ENCODE results near the gene CTSC.
"Not testable (repeated sequence)": the region's sequence is repeated elsewhere in the genome, so short reads cannot be mapped to it uniquely, and the experiment has no call there.

Gene CTSC

GRCh38 chr11:88327061-88327460, 10.5 kb downstream of the CTSC start:
- DNase-seq (ENCODE audit: low spot score): no peak
- no peaks in the 10 kb centered on the region for H3K27me3 ChIP-seq (ENCODE audit: control insufficient read depth in 3 of 3, insufficient read depth in 3 of 3, low read depth in 1 of 3, low read length in 3 of 3)
- H2AK5ac ChIP-seq (ENCODE audit: low read depth, low read length): no peak overlapping the region
- no peak overlapping the region for H3K4me3 ChIP-seq (ENCODE audit: low read length in 2 of 2)
- H4K8ac ChIP-seq (ENCODE audit: low read depth, low read length): no peak overlapping the region
- H3K4me1 ChIP-seq (ENCODE audit: control insufficient read depth in 2 of 2, insufficient read depth in 1 of 2, low read depth in 1 of 2, low read length in 2 of 2): no peaks in the 10 kb centered on the region
- H3K23ac ChIP-seq (ENCODE audit: low read depth, low read length, poor library complexity): no peak overlapping the region
- no peak overlapping the region for H2BK15ac ChIP-seq (ENCODE audit: low read length)
- peaks cover 1% of the 10 kb centered on the region for H3K79me1 ChIP-seq (ENCODE audit: low read depth, low read length)
- no peak overlapping the region for H3K4ac ChIP-seq (ENCODE audit: low read length)
- H3K9ac ChIP-seq (ENCODE audit: low read depth, low read length, poor library complexity): no peak overlapping the region
- H2BK120ac ChIP-seq (ENCODE audit: low read depth, low read length): no peak overlapping the region
- no peak overlapping the region for H2BK12ac ChIP-seq (ENCODE audit: low read length)
- no peak overlapping the region for H3K4me2 ChIP-seq (ENCODE audit: insufficient read depth, low read length, poor library complexity, severe bottlenecking)
- H2BK5ac ChIP-seq (ENCODE audit: low read length): no peak overlapping the region
- peaks cover 8 to 17% of the 10 kb centered on the region in 2 donors for H3K36me3 ChIP-seq (replicated peaks in 1 of 2; ENCODE audit: control insufficient read depth in 2 of 2, insufficient read depth in 2 of 2, low read length in 2 of 2)
- H3K18ac ChIP-seq (ENCODE audit: low read length): no peak overlapping the region
- H4K91ac ChIP-seq (ENCODE audit: low read depth, low read length, poor library complexity): no peak overlapping the region
- no peak overlapping the region for H3K27ac ChIP-seq (replicated peaks; ENCODE audit: low read length)
- H3K14ac ChIP-seq (ENCODE audit: low read length): no peak overlapping the region
- no peak overlapping the region for H2AFZ ChIP-seq (ENCODE audit: low read length)
- WGBS, 2 donors (ENCODE audit: extremely low coverage in 2 of 2, insufficient read length in 2 of 2, insufficient replicate concordance in 1 of 2): no CpG with 5 or more reads among the region's 2 CpGs
- H3K9me3 ChIP-seq (replicated peaks in 1 of 2; ENCODE audit: control insufficient read depth in 2 of 2, insufficient read depth in 1 of 2, low read depth in 1 of 2, low read length in 2 of 2): no peaks in the 10 kb centered on the region

- Histone ChIP-seq H3K23ac (ENCODE audit: low read depth, low read length, poor library complexity) (no peak overlapping the region), H4K91ac (ENCODE audit: low read depth, low read length, poor library complexity) (no peak overlapping the region), H3K4me2 (ENCODE audit: insufficient read depth, low read length, poor library complexity, severe bottlenecking) (no peak overlapping the region), H3K4me1 (ENCODE audit: control insufficient read depth in 2 of 2, insufficient read depth in 1 of 2, low read depth in 1 of 2, low read length in 2 of 2) (no peaks in the 10 kb centered on the region), H4K8ac (ENCODE audit: low read depth, low read length) (no peak overlapping the region), H3K36me3 (replicated peaks in 1 of 2; ENCODE audit: control insufficient read depth in 2 of 2, insufficient read depth in 2 of 2, low read length in 2 of 2) (peaks cover 8 to 9% of the 10 kb centered on the region in 2 donors), H3K9ac (ENCODE audit: low read depth, low read length, poor library complexity) (no peak overlapping the region), H2AK5ac (ENCODE audit: low read depth, low read length) (no peak overlapping the region), H3K9me3 (replicated peaks in 1 of 2; ENCODE audit: control insufficient read depth in 2 of 2, insufficient read depth in 1 of 2, low read depth in 1 of 2, low read length in 2 of 2) (no peaks in the 10 kb centered on the region), H3K27me3 (ENCODE audit: control insufficient read depth in 3 of 3, insufficient read depth in 3 of 3, low read depth in 1 of 3, low read length in 3 of 3) (no peaks in the 10 kb centered on the region), H3K18ac (ENCODE audit: low read length) (no peak overlapping the region), H2BK5ac (ENCODE audit: low read length) (no peak overlapping the region), H2BK12ac (ENCODE audit: low read length) (no peak overlapping the region), H2AFZ (ENCODE audit: low read length) (no peak overlapping the region), H3K79me1 (ENCODE audit: low read depth, low read length) (peaks cover 1% of the 10 kb centered on the region), H2BK120ac (ENCODE audit: low read depth, low read length) (no peak overlapping the region), H2BK15ac (ENCODE audit: low read length) (no peak overlapping the region), H3K14ac (ENCODE audit: low read length) (no peak overlapping the region), H3K4me3 (ENCODE audit: low read length in 2 of 2) (no peak overlapping the region), H3K4ac (ENCODE audit: low read length) (no peak overlapping the region), H3K27ac (replicated peaks; ENCODE audit: low read length) (no peak overlapping the region)
- WGBS, 2 donors (ENCODE audit: extremely low coverage in 2 of 2, insufficient read length in 2 of 2, insufficient replicate concordance in 1 of 2): no CpG with 5 or more reads among the region's 3 CpGs
- no peak for DNase-seq (ENCODE audit: low spot score)
Measured at GRCh38 chr11:88326099-88326498, 11.4 kb downstream of the CTSC start.

GRCh38 chr11:88324562-88325345, 12.8 kb downstream of the CTSC start:
- Histone ChIP-seq H3K27ac (replicated peaks; ENCODE audit: low read length) (no peak overlapping the region), H3K9ac (ENCODE audit: low read depth, low read length, poor library complexity) (no peak overlapping the region), H3K18ac (ENCODE audit: low read length) (no peak overlapping the region), H3K27me3 (ENCODE audit: control insufficient read depth in 3 of 3, insufficient read depth in 3 of 3, low read depth in 1 of 3, low read length in 3 of 3) (no peaks in the 10 kb centered on the region), H3K9me3 (replicated peaks in 1 of 2; ENCODE audit: control insufficient read depth in 2 of 2, insufficient read depth in 1 of 2, low read depth in 1 of 2, low read length in 2 of 2) (no peaks in the 10 kb centered on the region), H4K8ac (ENCODE audit: low read depth, low read length) (no peak overlapping the region), H2BK12ac (ENCODE audit: low read length) (no peak overlapping the region), H3K4me1 (ENCODE audit: control insufficient read depth in 2 of 2, insufficient read depth in 1 of 2, low read depth in 1 of 2, low read length in 2 of 2) (no peaks in the 10 kb centered on the region), H2BK5ac (ENCODE audit: low read length) (no peak overlapping the region), H3K4me3 (ENCODE audit: low read length in 2 of 2) (no peak overlapping the region), H3K36me3 (replicated peaks in 1 of 2; ENCODE audit: control insufficient read depth in 2 of 2, insufficient read depth in 2 of 2, low read length in 2 of 2) (peaks cover 5% of the 10 kb centered on the region in 2 donors), H2BK15ac (ENCODE audit: low read length) (no peak overlapping the region), H3K14ac (ENCODE audit: low read length) (no peak overlapping the region), H3K4ac (ENCODE audit: low read length) (no peak overlapping the region), H2BK120ac (ENCODE audit: low read depth, low read length) (no peak overlapping the region), H2AK5ac (ENCODE audit: low read depth, low read length) (no peak overlapping the region), H3K79me1 (ENCODE audit: low read depth, low read length) (peaks cover 1% of the 10 kb centered on the region), H4K91ac (ENCODE audit: low read depth, low read length, poor library complexity) (no peak overlapping the region), H3K23ac (ENCODE audit: low read depth, low read length, poor library complexity) (no peak overlapping the region), H3K4me2 (ENCODE audit: insufficient read depth, low read length, poor library complexity, severe bottlenecking) (no peak overlapping the region), H2AFZ (ENCODE audit: low read length) (no peak overlapping the region)
- DNase-seq (ENCODE audit: low spot score): no peak
- WGBS, 2 donors (ENCODE audit: extremely low coverage in 2 of 2, insufficient read length in 2 of 2, insufficient replicate concordance in 1 of 2): no CpG with 5 or more reads among the region's 4 CpGs

GRCh38 chr11:88322881-88323280, 14.7 kb downstream of the CTSC start:
- not testable (repeated sequence) for DNase-seq (ENCODE audit: low spot score)
- no CpG with 5 or more reads among the region's 8 CpGs for WGBS, 2 donors (ENCODE audit: extremely low coverage in 2 of 2, insufficient read length in 2 of 2, insufficient replicate concordance in 1 of 2)

More at GRCh38 chr11:88322881-88323280, 14.7 kb downstream of the CTSC start:
- H2BK12ac ChIP-seq (ENCODE audit: low read length); H4K8ac ChIP-seq (ENCODE audit: low read depth, low read length); H3K9me3 ChIP-seq (replicated peaks in 1 of 2; ENCODE audit: control insufficient read depth in 2 of 2, insufficient read depth in 1 of 2, low read depth in 1 of 2, low read length in 2 of 2); H3K4me2 ChIP-seq (ENCODE audit: insufficient read depth, low read length, poor library complexity, severe bottlenecking); H3K14ac ChIP-seq (ENCODE audit: low read length); H2BK15ac ChIP-seq (ENCODE audit: low read length); H3K4me1 ChIP-seq (ENCODE audit: control insufficient read depth in 2 of 2, insufficient read depth in 1 of 2, low read depth in 1 of 2, low read length in 2 of 2); H3K18ac ChIP-seq (ENCODE audit: low read length); H2AK5ac ChIP-seq (ENCODE audit: low read depth, low read length); H2AFZ ChIP-seq (ENCODE audit: low read length); H2BK120ac ChIP-seq (ENCODE audit: low read depth, low read length); H3K36me3 ChIP-seq (replicated peaks in 1 of 2; ENCODE audit: control insufficient read depth in 2 of 2, insufficient read depth in 2 of 2, low read length in 2 of 2); H3K27me3 ChIP-seq (ENCODE audit: control insufficient read depth in 3 of 3, insufficient read depth in 3 of 3, low read depth in 1 of 3, low read length in 3 of 3); H3K23ac ChIP-seq (ENCODE audit: low read depth, low read length, poor library complexity); H3K79me1 ChIP-seq (ENCODE audit: low read depth, low read length); H2BK5ac ChIP-seq (ENCODE audit: low read length); H3K4ac ChIP-seq (ENCODE audit: low read length); H3K27ac ChIP-seq (replicated peaks; ENCODE audit: low read length); H3K9ac ChIP-seq (ENCODE audit: low read depth, low read length, poor library complexity); H3K4me3 ChIP-seq (ENCODE audit: low read length in 2 of 2); H4K91ac ChIP-seq (ENCODE audit: low read depth, low read length, poor library complexity): not testable (repeated sequence)

Measured in neuronal stem cell (in vitro differentiated cells).